Heart left ventricle (tissue), 13 donors: Measurements from ENCODE around the gene SH2D3C.

ENCODE experiments used
- CTCF ChIP-seq, 12 donors: fragments of 200-600 bp; sonication (generic) in 4 of 12; IDR thresholded peaks; one replicate each; pipeline versions ENCODE4 v1.5.0 to v1.8.0; 2018 to 2022; ENCODE audit warnings: antibody characterized with exemption in 12 of 12, mild to moderate bottlenecking in 5 of 12
- POLR2A ChIP-seq, 2 donors: fragments of 450-650 bp; IDR thresholded peaks; one replicate each; pipeline ENCODE4 v1.6.1; 2017; ENCODE audit warnings: antibody characterized with exemption in 2 of 2, mild to moderate bottlenecking in 2 of 2, moderate library complexity in 2 of 2
- donor health status: ischemic (EF 13 %, LVEDD 7.1; RV severe dilation, severe dysfunction).
- donor health status: DM: no; HTN: yes; CAD: no.
- donor health status: DM: no; HTN: no; CAD: no.
- donor health status: ischemic (EF 25% LVEDD 6.9; RV normal size, moderate dysfunction).
- donor health status: ischemic (EF 25% LVEDD 5.7; RV mildly dilated, moderate dysfunction).
- donor health status: ischemic (EF 35%, LVEDD 5.7; RV mildly dilated, moderate dysfunction).
- donor health status: nonischemic (EF 11% LVEDD 7.7; RV severe dilation, severe dysfunction).
- donor health status: DM: yes; HTN: yes; CAD: no.
- donor health status: PGD.
- donor health status: ischemic (EF 29% LVEDD 5.4; RV normal size, mild dysfunction).
- donor health status: nonischemic (EF 23%, LVEDD 6.1; RV moderate dilation, normal function).

DNA sequence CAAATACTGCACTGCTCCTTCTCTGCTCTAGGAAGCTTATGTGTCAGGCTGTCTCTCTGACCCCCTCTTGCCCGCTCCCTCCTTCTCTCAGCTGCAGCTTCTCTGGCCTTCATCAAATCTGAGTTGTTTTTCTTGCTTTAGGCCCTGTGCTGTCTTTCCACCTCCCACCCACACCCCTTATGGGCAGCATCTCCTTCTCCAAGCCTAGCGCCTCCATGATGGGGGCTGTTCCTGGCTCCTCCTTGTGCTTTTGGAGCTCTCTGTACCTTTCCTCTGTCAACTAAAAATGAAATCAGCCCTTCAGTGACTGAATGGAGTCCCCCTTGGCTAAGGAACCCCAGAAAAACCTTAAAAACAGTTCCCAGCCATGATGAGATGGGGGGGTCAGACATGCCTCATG, 78.3 kb downstream of the SH2D3C start:
- TF ChIP-seq CTCF (IDR thresholded peaks at IDR 0.05) (no peak), POLR2A (IDR thresholded peaks at IDR 0.05) (no peak)
